ENCODE results near the gene SMIM5.

GRCh38 chr17:75626496-75627038 is 6.7 kb upstream of the SMIM5 start:
- TF ChIP-seq POLR2A (IDR thresholded peaks at IDR 0.05) (no peak), CTCF (IDR thresholded peaks at IDR 0.05) (no peak)
